HCEC 1CT (cell line): ENCODE results near the gene SREBF2.
"Not testable (repeated sequence)": the region's sequence is repeated elsewhere in the genome, so short reads cannot be mapped to it uniquely, and the experiment has no call there.

Source experiments
- DNase-seq: peaks from one replicate; pipeline ENCODE4 v3.0.0-alpha.2; 2017

Gene SREBF2

GRCh38 chr22:41842996-41843970 is 10.4 kb downstream of the SREBF2 start:
- no peak for DNase-seq

- no peak for DNase-seq
Observed at GRCh38 chr22:41844036-41844435, 11.1 kb downstream of the SREBF2 start.

DNA sequence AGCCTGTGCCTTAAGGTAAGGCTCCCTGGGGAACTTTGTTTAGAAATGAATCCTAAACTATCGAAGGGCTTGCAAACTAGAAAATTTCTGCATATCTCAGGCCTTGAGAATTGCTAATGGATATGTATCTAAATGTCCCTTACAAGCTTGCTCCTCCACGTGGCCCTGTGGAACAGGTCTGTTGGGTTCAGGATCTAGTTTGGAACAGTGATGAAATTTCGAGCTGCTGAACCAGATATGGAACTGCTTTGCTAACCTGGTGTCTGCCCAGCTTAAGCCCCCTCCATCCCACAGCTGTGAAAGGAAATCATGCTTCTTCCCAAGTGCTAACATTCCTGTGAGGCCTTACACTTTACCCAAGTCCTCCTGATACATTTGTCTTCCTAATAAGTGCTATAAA is 11.6 kb downstream of the SREBF2 start:
- no peak for DNase-seq

DNA sequence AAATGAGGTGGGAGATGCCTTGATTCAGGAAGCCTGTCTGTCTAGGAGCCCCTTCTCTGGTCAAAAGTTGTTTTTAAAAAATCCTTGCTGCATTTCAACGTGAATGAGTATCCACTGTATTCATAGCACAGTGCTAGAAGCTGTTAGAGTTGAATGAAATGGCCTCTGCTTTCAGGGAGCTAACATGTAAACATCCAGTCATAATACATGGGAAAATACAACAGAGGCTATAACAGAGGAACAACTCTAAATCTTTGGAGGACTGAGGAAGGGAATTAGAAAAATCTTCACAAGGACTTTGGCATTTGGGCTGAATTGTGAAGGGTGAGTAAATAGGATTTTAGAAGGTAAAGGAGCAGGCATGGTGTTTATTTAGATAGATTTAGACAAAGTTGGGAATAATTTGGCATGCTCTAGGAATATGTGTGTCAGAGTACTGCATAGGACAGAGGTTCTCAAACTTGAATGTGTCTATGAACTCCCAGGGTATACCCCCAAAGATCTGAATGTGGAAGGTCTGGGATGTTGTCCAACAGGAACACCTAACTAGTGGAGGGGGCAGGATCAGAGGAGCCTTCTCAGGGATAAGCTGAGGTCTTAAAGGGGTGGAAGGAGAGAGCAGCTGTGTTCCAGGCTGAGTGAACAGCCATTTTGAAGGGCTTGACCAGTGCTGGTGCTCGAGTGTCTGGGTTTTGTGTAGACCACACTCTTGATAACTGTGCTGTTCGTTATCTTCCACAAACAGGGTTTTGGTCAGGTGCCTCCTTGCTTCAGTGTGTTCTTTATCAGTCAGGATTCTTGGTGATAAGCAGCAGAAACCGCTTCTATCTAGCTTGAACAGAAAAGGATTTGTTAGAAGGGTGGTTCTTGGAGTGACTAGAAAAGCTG is 12.7 kb downstream of the SREBF2 start:
- DNase-seq = no peak

DNA sequence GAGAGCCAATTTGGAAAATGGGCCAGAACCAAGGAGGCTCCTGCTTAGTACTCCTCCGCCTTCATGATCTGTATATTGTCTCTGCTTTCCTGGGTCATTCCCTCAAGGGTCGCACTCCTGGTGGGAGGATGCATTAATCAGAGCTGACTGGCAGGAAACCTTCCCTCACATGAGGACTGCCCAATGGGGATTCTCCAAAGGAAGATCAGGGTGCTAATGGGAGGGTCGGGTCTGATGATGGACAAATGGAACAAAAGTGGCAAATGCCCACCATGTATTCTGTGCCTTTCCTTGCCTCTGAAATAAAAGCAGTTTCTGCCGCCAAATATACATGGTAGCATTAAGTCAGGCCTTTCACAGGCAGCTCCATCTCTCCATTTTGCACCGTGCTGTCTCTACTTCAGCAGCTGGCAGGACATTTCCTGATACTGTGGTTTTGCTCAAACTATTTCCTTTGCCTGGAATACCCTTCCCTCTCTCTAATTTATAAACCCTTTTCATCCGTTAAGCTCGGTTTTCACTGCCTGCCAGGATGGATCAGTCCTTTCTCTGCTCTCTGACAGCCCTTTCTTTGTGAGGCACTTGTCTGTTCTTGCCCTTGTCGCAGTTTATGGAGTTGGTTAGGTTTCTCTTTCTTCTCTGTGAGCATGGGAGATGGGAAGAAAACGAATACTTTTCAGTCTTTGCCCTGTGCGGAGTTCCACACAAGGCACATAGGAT is 13.5 kb downstream of the SREBF2 start:
- no peak for DNase-seq

GRCh38 chr22:41847300-41847699 is 14.4 kb downstream of the SREBF2 start:
- no peak for DNase-seq

DNA sequence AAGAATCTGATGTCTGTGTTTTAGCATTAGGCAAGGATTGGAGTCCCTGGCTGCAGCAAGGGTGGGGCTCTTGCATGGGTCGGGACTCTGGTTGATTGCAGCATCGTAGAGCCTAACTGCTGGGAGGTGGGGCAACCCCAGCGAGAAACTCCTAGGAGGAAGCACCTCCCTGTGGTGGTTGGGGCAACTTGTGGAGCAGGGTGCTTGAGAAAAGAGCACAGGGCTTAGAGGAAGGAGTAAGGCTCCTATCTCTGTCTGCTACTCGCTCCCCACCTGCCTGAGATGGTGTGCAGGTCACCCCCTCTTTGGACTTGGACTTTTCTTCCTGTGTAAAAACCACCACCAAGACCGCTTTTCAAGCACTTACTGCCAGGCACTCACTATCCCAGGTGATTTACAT is 15.6 kb downstream of the SREBF2 start:
- DNase-seq = no peak

DNA sequence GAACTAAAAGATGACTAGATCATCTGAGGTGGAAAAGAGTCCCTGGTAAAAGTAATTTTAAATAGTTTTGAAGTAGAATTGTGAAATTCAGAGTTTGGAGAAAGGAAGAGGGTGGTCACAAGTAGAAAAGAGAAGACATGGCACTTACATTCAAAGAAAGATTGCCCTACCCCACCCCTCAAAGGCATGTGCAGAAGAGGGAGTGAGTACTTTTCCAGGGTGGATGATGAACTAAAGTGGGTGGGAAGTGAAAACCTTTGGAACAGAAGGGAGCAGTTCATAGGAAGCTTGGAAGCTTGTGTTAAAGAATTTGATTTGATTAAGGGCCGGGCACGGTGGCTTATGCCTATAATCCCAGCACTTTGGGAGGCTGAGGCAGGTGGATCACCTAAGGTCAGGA is 23.6 kb downstream of the SREBF2 start:
- no peak for DNase-seq

- DNase-seq = peak; percentile 73
Observed at GRCh38 chr22:41857155-41857859, 24.4 kb downstream of the SREBF2 start.

- DNase-seq = no peak
Observed at GRCh38 chr22:41857860-41858199, 24.9 kb downstream of the SREBF2 start.

DNA sequence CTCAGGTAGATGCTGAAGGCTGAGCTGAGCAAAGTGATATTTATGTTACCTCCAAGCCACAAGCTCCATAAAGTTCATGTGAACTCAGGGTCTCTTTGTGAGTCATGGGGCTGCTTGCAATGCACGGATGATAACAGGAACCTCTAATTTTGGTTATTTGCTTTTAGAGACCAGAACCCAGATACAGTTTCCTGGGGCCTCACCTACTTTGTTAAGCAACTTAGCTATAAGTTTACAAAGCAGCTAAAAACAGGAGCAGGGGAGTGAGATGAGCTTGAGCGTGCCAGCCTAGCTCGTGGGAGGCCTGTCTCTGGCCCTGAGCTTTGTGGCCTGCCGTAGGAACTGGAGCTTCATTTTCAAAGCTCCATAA is 29.2 kb downstream of the SREBF2 start:
- peak; percentile 6 for DNase-seq

DNA sequence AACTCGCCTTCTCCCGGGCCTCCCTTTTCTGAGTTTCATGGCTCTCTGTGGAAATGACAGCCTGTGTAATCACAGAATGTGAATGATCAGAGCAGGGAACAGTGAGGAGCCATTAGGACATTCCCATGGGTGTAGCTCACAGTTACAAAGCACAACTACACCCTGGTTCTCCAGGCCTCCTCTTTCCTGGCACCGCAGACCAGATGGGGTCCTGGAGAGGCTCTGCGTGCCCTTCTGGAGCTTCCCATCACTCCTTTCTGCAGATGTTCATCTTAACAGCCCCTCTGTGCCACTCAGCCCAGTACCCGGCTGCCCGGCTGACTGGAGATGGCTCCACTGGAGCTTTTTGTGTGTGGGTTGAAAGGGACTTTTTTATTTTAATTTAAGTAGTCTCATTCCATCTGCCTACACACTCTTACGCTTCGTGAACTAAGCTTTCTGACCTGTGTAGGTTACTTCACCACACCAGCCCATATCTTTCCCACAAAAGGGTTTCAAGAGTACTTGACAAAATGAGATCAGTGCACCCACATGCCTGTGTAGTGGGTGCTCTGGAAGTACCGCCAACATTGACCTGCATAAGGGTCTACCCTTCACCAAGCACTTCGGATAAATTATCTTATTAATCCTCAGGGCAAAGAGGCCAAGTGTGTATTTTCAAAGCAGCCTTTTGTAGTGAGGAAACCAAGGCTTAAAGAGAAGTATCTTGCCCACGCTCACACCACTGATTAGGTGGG is 29.8 kb downstream of the SREBF2 start:
- DNase-seq = peak; percentile 30

- peak; percentile 24 for DNase-seq
Observed at GRCh38 chr22:41863472-41863871, 30.6 kb downstream of the SREBF2 start.

DNA sequence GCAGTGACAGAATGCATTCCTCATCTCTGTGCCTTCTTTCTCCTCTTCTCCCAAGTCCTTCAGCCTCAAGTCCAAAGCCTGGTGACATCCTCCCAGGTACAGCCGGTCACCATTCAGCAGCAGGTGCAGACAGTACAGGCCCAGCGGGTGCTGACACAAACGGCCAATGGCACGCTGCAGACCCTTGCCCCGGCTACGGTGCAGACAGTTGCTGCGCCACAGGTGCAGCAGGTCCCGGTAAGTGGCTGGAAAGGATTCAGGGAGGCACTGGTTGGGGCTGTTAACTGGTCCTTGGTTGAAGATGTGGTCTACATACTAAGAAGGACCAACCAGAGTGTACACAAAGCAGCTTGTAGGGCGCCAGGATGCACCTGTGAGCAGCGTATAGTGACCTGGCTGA is 35.7 kb downstream of the SREBF2 start:
- DNase-seq = no peak

DNA sequence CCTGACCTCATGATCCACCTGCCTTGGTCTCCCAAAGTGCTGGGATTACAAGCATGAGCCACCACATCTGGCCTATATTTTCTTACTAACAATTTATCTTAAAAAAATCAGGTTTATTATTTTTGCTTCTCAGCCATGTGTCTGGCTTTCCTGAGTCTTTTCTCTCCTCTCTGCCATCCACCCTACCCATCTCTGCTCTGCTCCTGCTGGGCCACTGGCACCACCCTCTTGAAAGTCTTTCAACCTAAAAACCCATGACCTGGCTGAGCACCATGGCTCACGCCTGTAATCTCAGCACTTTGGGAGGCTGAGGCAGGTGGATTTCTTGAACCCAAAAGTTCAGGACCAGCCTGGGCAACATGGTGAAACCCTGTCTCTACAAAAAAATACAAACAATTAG is 37.2 kb downstream of the SREBF2 start:
- not testable (repeated sequence) for DNase-seq

GRCh38 chr22:41870786-41871185 is 37.9 kb downstream of the SREBF2 start:
- no peak for DNase-seq

- DNase-seq = no peak
Observed at GRCh38 chr22:41873391-41873790, 40.5 kb downstream of the SREBF2 start.

DNA sequence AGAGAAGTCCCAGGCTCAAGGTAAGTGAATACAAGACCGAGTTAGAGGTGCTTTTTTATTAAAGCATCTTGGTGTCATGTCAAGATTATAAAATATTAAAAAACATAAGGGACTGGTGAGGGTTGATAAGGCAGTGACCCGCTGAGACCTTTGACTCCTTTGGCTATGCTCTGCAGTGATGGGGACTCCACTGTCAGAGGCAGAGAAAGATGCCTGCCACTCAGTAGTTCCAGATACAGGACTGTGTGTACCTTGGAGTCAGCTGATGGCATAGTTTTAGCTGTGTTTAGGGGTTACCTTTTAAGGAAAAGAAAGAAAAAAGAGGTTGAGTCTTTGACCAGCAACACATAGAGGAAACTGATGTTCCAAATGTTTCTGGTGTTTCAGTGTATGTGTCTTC is 41.2 kb downstream of the SREBF2 start:
- no peak for DNase-seq

GRCh38 chr22:41875531-41876270 is 42.8 kb downstream of the SREBF2 start:
- DNase-seq = no peak

- DNase-seq = peak; percentile 18
Observed at GRCh38 chr22:41876275-41876674, 43.4 kb downstream of the SREBF2 start.

- no peak for DNase-seq
Observed at GRCh38 chr22:41876675-41877074, 43.8 kb downstream of the SREBF2 start.
